PC-9 (cell line): ENCODE results near the gene PPP1R37.

ENCODE experiments used
- EZH2 ChIP-seq: fragments of 200-600 bp; sonication (generic); IDR thresholded peaks from 2 replicates; pipeline ENCODE4 v1.8.0; 2017; ENCODE audit warnings: antibody characterized with exemption, low read depth
- TF ChIP-seq, protein P1 (sequence below): fragments of 200-600 bp; sonication (generic); conservative IDR thresholded peaks from 2 replicates; pipeline ENCODE4 v1.6.1; 2017; ENCODE audit warnings: mixed run types, antibody characterized with exemption, mild to moderate bottlenecking, moderate library complexity

DNA sequence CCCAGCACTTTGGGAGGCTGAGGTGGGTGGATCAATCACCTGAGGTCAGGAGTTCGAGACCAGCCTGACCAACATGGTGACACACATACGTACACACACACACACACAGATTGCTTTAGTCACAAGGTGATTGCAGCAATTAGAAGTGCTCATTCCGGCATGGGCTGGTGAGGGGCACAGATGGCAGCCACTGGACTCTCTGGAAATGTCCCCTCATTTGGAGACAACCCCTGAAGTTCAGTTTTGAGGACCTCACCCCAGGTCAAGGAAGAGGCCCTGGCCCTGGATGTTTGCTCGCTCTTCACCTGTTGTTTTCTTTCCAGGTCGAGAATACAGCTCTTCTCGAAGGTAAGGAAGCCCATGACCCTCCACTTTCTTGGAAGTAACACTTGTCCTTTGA is 22.8 kb upstream of the PPP1R37 start:
- TF ChIP-seq, protein P1, sequence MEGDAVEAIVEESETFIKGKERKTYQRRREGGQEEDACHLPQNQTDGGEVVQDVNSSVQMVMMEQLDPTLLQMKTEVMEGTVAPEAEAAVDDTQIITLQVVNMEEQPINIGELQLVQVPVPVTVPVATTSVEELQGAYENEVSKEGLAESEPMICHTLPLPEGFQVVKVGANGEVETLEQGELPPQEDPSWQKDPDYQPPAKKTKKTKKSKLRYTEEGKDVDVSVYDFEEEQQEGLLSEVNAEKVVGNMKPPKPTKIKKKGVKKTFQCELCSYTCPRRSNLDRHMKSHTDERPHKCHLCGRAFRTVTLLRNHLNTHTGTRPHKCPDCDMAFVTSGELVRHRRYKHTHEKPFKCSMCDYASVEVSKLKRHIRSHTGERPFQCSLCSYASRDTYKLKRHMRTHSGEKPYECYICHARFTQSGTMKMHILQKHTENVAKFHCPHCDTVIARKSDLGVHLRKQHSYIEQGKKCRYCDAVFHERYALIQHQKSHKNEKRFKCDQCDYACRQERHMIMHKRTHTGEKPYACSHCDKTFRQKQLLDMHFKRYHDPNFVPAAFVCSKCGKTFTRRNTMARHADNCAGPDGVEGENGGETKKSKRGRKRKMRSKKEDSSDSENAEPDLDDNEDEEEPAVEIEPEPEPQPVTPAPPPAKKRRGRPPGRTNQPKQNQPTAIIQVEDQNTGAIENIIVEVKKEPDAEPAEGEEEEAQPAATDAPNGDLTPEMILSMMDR = no peak
- TF ChIP-seq EZH2 = no peak
